Lower leg skin (tissue), 3 donors: ENCODE measurements around the gene CCDC9B.

Source experiments
- POLR2A ChIP-seq, 2 donors: fragments of 450-650 bp; IDR thresholded peaks; one replicate each; pipeline ENCODE4 v1.6.1; 2016 to 2017; ENCODE audit warnings: antibody characterized with exemption in 2 of 2, mild to moderate bottlenecking in 1 of 2, moderate library complexity in 1 of 2
- TF ChIP-seq, protein P1 (sequence below), 3 donors: fragments of 450-650 bp; IDR thresholded peaks; one replicate each; pipeline ENCODE4 v1.5.1; 2016; ENCODE audit warnings: antibody characterized with exemption in 3 of 3, mild to moderate bottlenecking in 3 of 3, moderate library complexity in 2 of 3

DNA sequence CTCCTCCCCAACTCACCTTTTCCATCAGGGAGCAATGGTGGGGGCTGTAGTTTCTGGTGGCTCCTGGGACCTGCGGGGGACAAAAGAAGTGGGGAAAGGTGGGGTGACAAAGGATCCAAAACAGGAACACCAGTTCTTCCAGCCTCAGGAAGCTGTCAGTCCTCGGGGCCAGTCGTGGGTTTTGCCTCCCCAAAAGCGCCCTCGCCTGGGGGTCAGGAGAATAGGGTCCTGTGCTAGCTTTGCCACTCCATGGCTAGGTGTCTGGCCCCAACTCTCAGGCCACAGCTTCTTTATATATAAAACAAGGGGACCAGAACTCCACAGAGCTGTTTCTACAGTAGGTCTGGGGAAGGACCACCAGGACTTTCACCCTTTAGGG is 4.0 kb downstream of the CCDC9B start:
- TF ChIP-seq, protein P1, sequence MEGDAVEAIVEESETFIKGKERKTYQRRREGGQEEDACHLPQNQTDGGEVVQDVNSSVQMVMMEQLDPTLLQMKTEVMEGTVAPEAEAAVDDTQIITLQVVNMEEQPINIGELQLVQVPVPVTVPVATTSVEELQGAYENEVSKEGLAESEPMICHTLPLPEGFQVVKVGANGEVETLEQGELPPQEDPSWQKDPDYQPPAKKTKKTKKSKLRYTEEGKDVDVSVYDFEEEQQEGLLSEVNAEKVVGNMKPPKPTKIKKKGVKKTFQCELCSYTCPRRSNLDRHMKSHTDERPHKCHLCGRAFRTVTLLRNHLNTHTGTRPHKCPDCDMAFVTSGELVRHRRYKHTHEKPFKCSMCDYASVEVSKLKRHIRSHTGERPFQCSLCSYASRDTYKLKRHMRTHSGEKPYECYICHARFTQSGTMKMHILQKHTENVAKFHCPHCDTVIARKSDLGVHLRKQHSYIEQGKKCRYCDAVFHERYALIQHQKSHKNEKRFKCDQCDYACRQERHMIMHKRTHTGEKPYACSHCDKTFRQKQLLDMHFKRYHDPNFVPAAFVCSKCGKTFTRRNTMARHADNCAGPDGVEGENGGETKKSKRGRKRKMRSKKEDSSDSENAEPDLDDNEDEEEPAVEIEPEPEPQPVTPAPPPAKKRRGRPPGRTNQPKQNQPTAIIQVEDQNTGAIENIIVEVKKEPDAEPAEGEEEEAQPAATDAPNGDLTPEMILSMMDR (IDR thresholded peaks at IDR 0.05), result no peak
- no peak for TF ChIP-seq POLR2A (IDR thresholded peaks at IDR 0.05)
